Measurements from ENCODE around the gene INO80.

INO80 gene

GRCh38 chr15:40944510-40945296 is 171.4 kb downstream of the INO80 start:
- no peak for DNase-seq (ENCODE audit: low read depth, low spot score)
- TF ChIP-seq CTCF (IDR thresholded peaks at IDR 0.05; ENCODE audit: insufficient read depth, low read length, missing control alignments) = no peak
- POLR2A ChIA-PET = interaction anchor here (0.9 kb wide), 1 partner anchor 14 kb away, joined by 3 read pairs; no protein-coding TSS in a partner anchor
- no peak overlapping the region for H3K4me3 ChIP-seq (ENCODE audit: low read depth, low read length)
- CTCF ChIA-PET = interaction anchor here (5.4 to 7.9 kb wide), 3 partner anchors 7 to 76 kb away, joined by 78 to 179 read pairs (median 115); partner anchors contain the start of genes CHAC1 and DLL4

GRCh38 chr15:40943764-40944365 is 172.2 kb downstream of the INO80 start:
- POLR2A ChIA-PET = interaction anchor here (0.6 to 0.9 kb wide), 2 partner anchors 15 to 550 kb away, joined by 3 read pairs; no protein-coding TSS in a partner anchor
- CTCF ChIA-PET = interaction anchor here (5.4 to 7.9 kb wide), 3 partner anchors 8 to 77 kb away, joined by 78 to 179 read pairs (median 115); partner anchors contain the start of genes CHAC1 and DLL4
- no peak overlapping the region for H3K4me3 ChIP-seq (ENCODE audit: low read depth, low read length)
- DNase-seq (ENCODE audit: low read depth, low spot score) = no peak
- no peak for TF ChIP-seq CTCF (IDR thresholded peaks at IDR 0.05; ENCODE audit: insufficient read depth, low read length, missing control alignments)

GRCh38 chr15:40942878-40943277 is 173.2 kb downstream of the INO80 start:
- ChIA-PET CTCF (interaction anchor here (1.0 to 7.9 kb wide), 28 partner anchors 9 to 243 kb away, joined by 3 to 179 read pairs (median 11); partner anchors contain the start of genes CHAC1 and DLL4), POLR2A (interaction anchor here (0.6 to 3.6 kb wide), 3 partner anchors 11 to 549 kb away, joined by 3 to 54 read pairs (median 3); partner anchors contain the start of gene CHAC1)
- DNase-seq (ENCODE audit: low read depth, low spot score) = no peak
- no peak overlapping the region; the same call in 1 of the 2 replicates for H3K4me3 ChIP-seq (ENCODE audit: low read depth, low read length)
- TF ChIP-seq CTCF (IDR thresholded peaks at IDR 0.05; ENCODE audit: insufficient read depth, low read length, missing control alignments) = no peak

- POLR2A ChIA-PET = interaction anchor here (1.3 to 3.6 kb wide), 4 partner anchors 11 to 36 kb away, joined by 5 to 54 read pairs (median 6); partner anchors contain the start of gene CHAC1
- DNase-seq (ENCODE audit: low read depth, low spot score) = no peak
- no peak for TF ChIP-seq CTCF (IDR thresholded peaks at IDR 0.05; ENCODE audit: insufficient read depth, low read length, missing control alignments)
- CTCF ChIA-PET = interaction anchor here (0.6 to 7.9 kb wide), 37 partner anchors 8 to 342 kb away, joined by 3 to 179 read pairs (median 9); partner anchors contain the start of genes CHAC1, DLL4 and PPP1R14D
- H3K4me3 ChIP-seq (ENCODE audit: low read depth, low read length) = peak overlapping the region; percentile 59
Measured at GRCh38 chr15:40942337-40942854, 173.7 kb downstream of the INO80 start.

GRCh38 chr15:40941528-40942336 is 174.3 kb downstream of the INO80 start:
- no peak for DNase-seq (ENCODE audit: low read depth, low spot score)
- H3K4me3 ChIP-seq (ENCODE audit: low read depth, low read length) = peak overlapping the region; percentile 59
- POLR2A ChIA-PET = interaction anchor here (0.6 to 3.6 kb wide), 7 partner anchors 12 to 176 kb away, joined by 3 to 54 read pairs (median 5); partner anchors contain the start of gene CHAC1
- TF ChIP-seq CTCF (IDR thresholded peaks at IDR 0.05; ENCODE audit: insufficient read depth, low read length, missing control alignments) = peak; percentile 39
- CTCF ChIA-PET = interaction anchor here (0.6 to 7.9 kb wide), 53 partner anchors 7 to 342 kb away, joined by 3 to 179 read pairs (median 5); partner anchors contain the start of genes CHAC1, DLL4, PPP1R14D and VPS18

All from AG04449 (cell line).